Keratinocyte (primary cell): ENCODE results near the gene AP1S3. TPM values are rescaled to one million over a fixed set of nuclear protein-coding genes. Genes with fewer than 3 reads are reported as not detected.
A peak's percentile ranks its signal among the peaks of the same experiment; 100 is the strongest.

ENCODE experiments used
- DNase-seq: peaks from one replicate; pipeline ENCODE4 v3.0.0-alpha.2; 2011; ENCODE audit warnings: low read depth, missing footprints, low spot score
- FAIRE-seq: peaks from 2 replicates; lab custom pipeline; 2011; peaks lifted over from hg19 to GRCh38; lab: Jason Lieb, UNC
- H2AFZ ChIP-seq: 2 replicates; pipeline ENCODE4 v1.6.0; 2012; ENCODE audit warnings: low read length, control low read depth, inconsistent platforms; ENCODE audit not compliant: control insufficient read depth
- H3K27ac ChIP-seq: 2 replicates; pipeline ENCODE4 v1.5.1; 2011; ENCODE audit warnings: low read length; ENCODE audit not compliant: control insufficient read depth, insufficient read depth
- H3K27me3 ChIP-seq: 3 replicates; pipeline ENCODE4 v1.6.0; 2011; ENCODE audit warnings: low read length; ENCODE audit not compliant: control insufficient read depth, insufficient read depth; ENCODE audit errors: extremely low read depth
- H3K36me3 ChIP-seq, 2 experiments: 2 replicates in 1 of 2; 3 replicates in 1 of 2; pipeline ENCODE4 v1.5.1; 2011; ENCODE audit warnings: low read length in 2 of 2, mild to moderate bottlenecking in 1 of 2; ENCODE audit not compliant: control insufficient read depth in 2 of 2, insufficient read depth in 2 of 2; ENCODE audit errors: extremely low read depth in 1 of 2
- H3K4me1 ChIP-seq: 3 replicates; pipeline ENCODE4 v1.5.1; 2011; ENCODE audit warnings: low read length; ENCODE audit not compliant: control insufficient read depth, insufficient read depth; ENCODE audit errors: extremely low read depth
- H3K4me2 ChIP-seq: 3 replicates; pipeline ENCODE4 v1.6.0; 2011; ENCODE audit warnings: low read depth, low read length; ENCODE audit not compliant: control insufficient read depth, insufficient read depth; ENCODE audit errors: extremely low read depth
- H3K4me3 ChIP-seq, 3 experiments: fragments of 200-600 bp in 1 of 3; sonication (generic) in 1 of 3; 2 replicates in 2 of 3; 3 replicates in 1 of 3; pipeline ENCODE4 v1.5.1; 2011 to 2016; ENCODE audit warnings: low read length in 3 of 3, mild to moderate bottlenecking in 3 of 3, control low read depth in 2 of 3, inconsistent platforms in 1 of 3, low read depth in 1 of 3, mixed read lengths in 1 of 3, mixed run types in 1 of 3, moderate library complexity in 1 of 3; ENCODE audit not compliant: control insufficient read depth in 2 of 3, insufficient read depth in 2 of 3; ENCODE audit errors: extremely low read depth in 1 of 3
- H3K79me2 ChIP-seq: 2 replicates; pipeline ENCODE4 v1.6.0; 2012; ENCODE audit warnings: low read length; ENCODE audit not compliant: control insufficient read depth, insufficient read depth
- H3K9ac ChIP-seq: 3 replicates; pipeline ENCODE4 v1.6.0; 2011; ENCODE audit warnings: low read length; ENCODE audit not compliant: control insufficient read depth, insufficient read depth; ENCODE audit errors: extremely low read depth
- H3K9me1 ChIP-seq: 3 replicates; pipeline ENCODE4 v1.6.0; 2011; ENCODE audit warnings: low read length; ENCODE audit not compliant: control insufficient read depth, insufficient read depth; ENCODE audit errors: extremely low read depth
- H3K9me3 ChIP-seq: 2 replicates; pipeline ENCODE4 v1.5.1; 2012; ENCODE audit warnings: low read depth, low read length; ENCODE audit not compliant: control insufficient read depth
- H4K20me1 ChIP-seq: 3 replicates; pipeline ENCODE4 v1.6.0; 2011; ENCODE audit warnings: low read length; ENCODE audit not compliant: control insufficient read depth, insufficient read depth; ENCODE audit errors: extremely low read depth
- EZH2 ChIP-seq: IDR thresholded peaks from one replicate; pipeline ENCODE4 v1.6.1; 2012; ENCODE audit warnings: inconsistent platforms, mild to moderate bottlenecking, low read length, moderate library complexity
- dilution Hi-C: fragments of 300-500 bp; cut with MboI; formaldehyde crosslinking; loops from one replicate; pipeline ENCODE4 v1.7.0; 2020; ENCODE audit warnings: low sequenced_read_pairs; ENCODE audit not compliant: extremely low pct_ligation_motif_present
- polyA plus RNA-seq, 5 experiments: library from polyadenylated mRNA; depleted of rRNA in 3 of 5; stranded (reverse) in 3 of 5; stranded (forward) in 1 of 5; unstranded in 1 of 5; fragments of >200 nt; gene quantifications; 1 replicate in 1 of 5; 2 replicates in 3 of 5; 3 replicates in 1 of 5; pipeline versions ENCODE4 v1.2.1 to v1.2.3, GENCODE V29; 2011 to 2012; ENCODE audit warnings: missing spikeins in 2 of 5, low read depth in 1 of 5, low replicate concordance in 1 of 5
- TF ChIP-seq, protein P1 (sequence below), 3 experiments: IDR thresholded peaks in 1 of 3; conservative IDR thresholded peaks in 1 of 3; optimal IDR thresholded peaks in 1 of 3; 2 replicates in 2 of 3; 3 replicates in 1 of 3; pipeline versions ENCODE3 to v1.5.1; 2011; ENCODE audit warnings: low read length in 3 of 3, mild to moderate bottlenecking in 3 of 3, moderate library complexity in 2 of 3, control low read depth in 1 of 3, inconsistent platforms in 1 of 3; ENCODE audit not compliant: insufficient read depth in 2 of 3; ENCODE audit errors: extremely low read depth in 1 of 3

Gene AP1S3
- polyA plus RNA-seq, 1 donor (not counting 4 experiments of a cell fraction or from before 2014, with no cell fraction given): 33.7 TPM

DNA sequence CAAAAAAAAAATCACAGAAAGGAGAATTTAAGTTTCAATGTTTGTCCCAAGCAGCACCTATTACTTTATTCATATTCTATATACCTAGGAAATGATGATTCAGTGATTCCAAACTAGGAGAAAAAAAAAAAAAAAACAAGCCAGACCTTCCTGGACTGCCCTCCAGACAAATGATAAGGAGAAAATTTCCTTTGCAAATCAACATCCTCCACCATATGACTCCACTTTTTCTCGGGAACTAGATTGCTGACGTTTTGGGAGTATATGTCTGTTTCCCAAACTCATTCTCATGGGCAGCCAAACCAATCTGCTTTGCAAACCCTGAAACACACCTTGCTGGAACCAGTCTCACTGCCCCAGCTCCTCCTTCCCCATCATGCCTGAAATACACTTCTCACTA, 16.8 kb downstream of the AP1S3 start:
- dilution Hi-C loops: no loop called here
- no peaks in the 10 kb centered on the region for H3K9me3 ChIP-seq
- H2AFZ ChIP-seq: no peak overlapping the region
- no peaks in the 10 kb centered on the region for H3K9me1 ChIP-seq
- H3K36me3 ChIP-seq: peaks cover 0 to 2% of the 10 kb centered on the region in 2 experiments
- H4K20me1 ChIP-seq: peaks cover 3% of the 10 kb centered on the region
- H3K4me3 ChIP-seq: no peak overlapping the region
- no peak overlapping the region for H3K9ac ChIP-seq
- no peak overlapping the region for H3K27ac ChIP-seq
- peaks cover 35% of the 10 kb centered on the region for H3K79me2 ChIP-seq
- TF ChIP-seq, protein P1, sequence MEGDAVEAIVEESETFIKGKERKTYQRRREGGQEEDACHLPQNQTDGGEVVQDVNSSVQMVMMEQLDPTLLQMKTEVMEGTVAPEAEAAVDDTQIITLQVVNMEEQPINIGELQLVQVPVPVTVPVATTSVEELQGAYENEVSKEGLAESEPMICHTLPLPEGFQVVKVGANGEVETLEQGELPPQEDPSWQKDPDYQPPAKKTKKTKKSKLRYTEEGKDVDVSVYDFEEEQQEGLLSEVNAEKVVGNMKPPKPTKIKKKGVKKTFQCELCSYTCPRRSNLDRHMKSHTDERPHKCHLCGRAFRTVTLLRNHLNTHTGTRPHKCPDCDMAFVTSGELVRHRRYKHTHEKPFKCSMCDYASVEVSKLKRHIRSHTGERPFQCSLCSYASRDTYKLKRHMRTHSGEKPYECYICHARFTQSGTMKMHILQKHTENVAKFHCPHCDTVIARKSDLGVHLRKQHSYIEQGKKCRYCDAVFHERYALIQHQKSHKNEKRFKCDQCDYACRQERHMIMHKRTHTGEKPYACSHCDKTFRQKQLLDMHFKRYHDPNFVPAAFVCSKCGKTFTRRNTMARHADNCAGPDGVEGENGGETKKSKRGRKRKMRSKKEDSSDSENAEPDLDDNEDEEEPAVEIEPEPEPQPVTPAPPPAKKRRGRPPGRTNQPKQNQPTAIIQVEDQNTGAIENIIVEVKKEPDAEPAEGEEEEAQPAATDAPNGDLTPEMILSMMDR (optimal IDR thresholded peaks at IDR 0.05 in 1 of 3, IDR thresholded peaks at IDR 0.05 in 1 of 3, conservative IDR thresholded peaks at IDR 0.05 in 1 of 3; ENCODE audit: extremely low read depth in 1 of 3, insufficient read depth in 2 of 3, low read length in 3 of 3): no peak
- TF ChIP-seq EZH2: no peak
- no peak overlapping the region for H3K4me2 ChIP-seq
- peaks cover 11% of the 10 kb centered on the region for H3K4me1 ChIP-seq
- FAIRE-seq (peak; percentile 52), DNase-seq (no peak)
- no peaks in the 10 kb centered on the region for H3K27me3 ChIP-seq

DNA sequence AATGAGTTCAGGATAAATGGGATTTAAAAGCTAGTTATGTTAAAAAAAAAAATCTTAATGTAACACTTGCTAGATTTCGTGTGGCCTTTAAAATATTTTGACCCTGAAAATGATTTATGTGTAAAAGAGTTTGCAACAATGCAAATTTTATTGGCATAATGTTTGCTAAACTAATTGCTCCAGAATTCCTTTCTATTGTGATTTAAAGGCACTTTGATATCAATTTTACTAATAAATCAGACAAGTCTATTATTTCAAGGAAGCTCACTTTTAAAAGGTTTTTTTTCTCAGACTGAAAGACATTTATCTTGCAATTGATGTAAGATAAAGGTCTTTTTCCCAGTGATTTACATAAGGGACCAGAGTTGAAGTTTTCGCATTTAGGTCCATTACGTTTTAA, 17.5 kb downstream of the AP1S3 start:
- Histone ChIP-seq H3K4me3 (no peak overlapping the region), H3K4me2 (no peak overlapping the region), H3K27ac (no peak overlapping the region), H3K27me3 (no peaks in the 10 kb centered on the region), H4K20me1 (peaks cover 3% of the 10 kb centered on the region), H3K4me1 (peaks cover 16% of the 10 kb centered on the region), H3K36me3 (peaks cover 0 to 2% of the 10 kb centered on the region in 2 experiments), H3K9me3 (no peaks in the 10 kb centered on the region), H3K9me1 (no peaks in the 10 kb centered on the region), H3K79me2 (peaks cover 33% of the 10 kb centered on the region), H2AFZ (no peak overlapping the region), H3K9ac (no peak overlapping the region)
- FAIRE-seq (no peak), DNase-seq (no peak)
- no peak for TF ChIP-seq EZH2
- TF ChIP-seq, protein P1 (optimal IDR thresholded peaks at IDR 0.05 in 1 of 3, IDR thresholded peaks at IDR 0.05 in 1 of 3, conservative IDR thresholded peaks at IDR 0.05 in 1 of 3; ENCODE audit: extremely low read depth in 1 of 3, insufficient read depth in 2 of 3, low read length in 3 of 3): no peak
- dilution Hi-C loops: no loop called here
